ENCODE results near the gene CAPN1. TPM values are rescaled to one million over a fixed set of nuclear protein-coding genes. Genes with fewer than 3 reads are reported as not detected.

Gene CAPN1
- total and polyA plus RNA-seq, 2 of the 13 experiments (the other 11 are each of a cell fraction or from before 2014, with no cell fraction given) = 57.3 to 82.6 TPM

GRCh38 chr11:65225279-65226102, 43.8 kb downstream of the CAPN1 start (continued):
- TF ChIP-seq CTCF (CRISPR knock-in tag; IDR thresholded peaks at IDR 0.05) (peak; percentile 87), HNF4A (CRISPR knock-in tag; IDR thresholded peaks at IDR 0.05) (no peak; the same call in none of the 2 replicates), ZNF513 (CRISPR knock-in tag; conservative IDR thresholded peaks at IDR 0.05) (no peak), ELK4 (CRISPR knock-in tag; IDR thresholded peaks at IDR 0.05; ENCODE audit: borderline replicate concordance) (no peak), CSRNP2 (CRISPR knock-in tag; conservative IDR thresholded peaks at IDR 0.05; ENCODE audit: low read depth) (no peak), ZNF263 (CRISPR knock-in tag; IDR thresholded peaks at IDR 0.05) (no peak), ATF7-NPFF (CRISPR knock-in tag; IDR thresholded peaks at IDR 0.05; ENCODE audit: low read depth) (no peak), NFIC (IDR thresholded peaks at IDR 0.05; ENCODE audit: low read length) (no peak), NCOA1 (CRISPR knock-in tag; IDR thresholded peaks at IDR 0.05) (no peak), MTA3 (CRISPR knock-in tag; IDR thresholded peaks at IDR 0.05) (no peak), MYNN (CRISPR knock-in tag; IDR thresholded peaks at IDR 0.05; ENCODE audit: low read depth) (no peak), ZNF720 (CRISPR knock-in tag; IDR thresholded peaks at IDR 0.05) (no peak), ETV6 (CRISPR knock-in tag; conservative IDR thresholded peaks at IDR 0.05) (no peak), NFYC (CRISPR knock-in tag; IDR thresholded peaks at IDR 0.05) (no peak), ZNF235 (CRISPR knock-in tag; IDR thresholded peaks at IDR 0.05; ENCODE audit: borderline replicate concordance) (no peak), ZFP62 (CRISPR knock-in tag; IDR thresholded peaks at IDR 0.05) (no peak), MYPOP (CRISPR knock-in tag; IDR thresholded peaks at IDR 0.05) (peak; percentile 38; the same call in 1 of the 2 replicates), ZBTB26 (CRISPR knock-in tag; IDR thresholded peaks at IDR 0.05; ENCODE audit: borderline replicate concordance) (no peak)
